Duodenal mucosa (tissue), 2 donors: ENCODE measurements around the gene HERC2.
"Not testable (repeated sequence)": the region's sequence is repeated elsewhere in the genome, so short reads cannot be mapped to it uniquely, and the experiment has no call there.

Experiments used
- H3K27ac ChIP-seq: one replicate; pipeline ENCODE4 v1.7.0; 2013; ENCODE audit warnings: low read depth, low read length
- H3K27me3 ChIP-seq, 2 donors: one replicate each; pipeline ENCODE4 v1.7.0; 2013; ENCODE audit warnings: low read length in 2 of 2, control low read depth in 1 of 2; ENCODE audit not compliant: insufficient read depth in 2 of 2, control insufficient read depth in 1 of 2
- H3K36me3 ChIP-seq, 2 donors: one replicate each; pipeline ENCODE4 v1.7.0; 2013; ENCODE audit warnings: low read length in 2 of 2, control low read depth in 1 of 2; ENCODE audit not compliant: insufficient read depth in 2 of 2, control insufficient read depth in 1 of 2
- H3K4me1 ChIP-seq, 2 donors: one replicate each; pipeline ENCODE4 v1.7.0; 2013; ENCODE audit warnings: low read length in 2 of 2, control low read depth in 1 of 2; ENCODE audit not compliant: insufficient read depth in 2 of 2, control insufficient read depth in 1 of 2
- H3K4me3 ChIP-seq, 2 donors: one replicate each; pipeline ENCODE4 v1.7.0; 2013; ENCODE audit warnings: low read length in 2 of 2, low read depth in 1 of 2
- H3K9ac ChIP-seq, 2 donors: one replicate each; pipeline ENCODE4 v1.7.0; 2013; ENCODE audit warnings: low read length in 2 of 2, low read depth in 1 of 2
- H3K9me3 ChIP-seq, 2 donors: one replicate each; pipeline ENCODE4 v1.7.0; 2013; ENCODE audit warnings: low read length in 2 of 2, control low read depth in 1 of 2; ENCODE audit not compliant: control insufficient read depth in 1 of 2

HERC2 gene

DNA sequence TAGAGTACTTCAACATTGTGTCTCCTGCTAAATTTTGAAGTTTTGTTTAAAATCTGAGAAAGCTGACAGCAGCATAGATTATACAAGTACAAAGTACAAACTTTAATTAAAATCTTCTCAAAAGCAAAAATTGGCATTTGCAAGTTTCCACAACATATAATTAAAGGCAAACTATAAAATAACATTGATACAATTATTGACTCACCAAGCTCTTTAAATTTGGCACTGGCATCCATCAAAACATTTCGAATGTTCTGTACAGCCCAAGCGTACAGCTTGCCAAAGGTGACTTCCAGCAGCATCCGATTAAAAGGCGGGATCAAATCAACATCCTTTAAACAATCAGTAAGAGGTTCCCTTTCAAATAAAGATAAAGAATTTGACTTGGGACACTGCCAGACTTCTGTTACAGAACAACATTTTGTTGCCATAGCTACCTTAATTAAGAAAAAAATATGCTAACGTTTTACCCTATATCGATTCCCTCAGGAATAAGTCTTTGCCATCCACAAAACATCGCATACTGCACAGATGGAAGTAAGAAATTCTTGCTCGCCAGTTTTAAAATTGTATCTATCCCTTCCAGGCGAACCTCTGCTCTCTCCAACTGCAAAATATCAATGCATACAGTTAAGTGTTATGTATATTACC, 92.9 kb downstream of the HERC2 start:
- H3K27ac ChIP-seq, H3K27me3 ChIP-seq, H3K9ac ChIP-seq, H3K4me3 ChIP-seq, H3K4me1 ChIP-seq, H3K9me3 ChIP-seq: not testable (repeated sequence)
- peaks cover 8 to 18% of the 10 kb centered on the region in 2 donors for H3K36me3 ChIP-seq

DNA sequence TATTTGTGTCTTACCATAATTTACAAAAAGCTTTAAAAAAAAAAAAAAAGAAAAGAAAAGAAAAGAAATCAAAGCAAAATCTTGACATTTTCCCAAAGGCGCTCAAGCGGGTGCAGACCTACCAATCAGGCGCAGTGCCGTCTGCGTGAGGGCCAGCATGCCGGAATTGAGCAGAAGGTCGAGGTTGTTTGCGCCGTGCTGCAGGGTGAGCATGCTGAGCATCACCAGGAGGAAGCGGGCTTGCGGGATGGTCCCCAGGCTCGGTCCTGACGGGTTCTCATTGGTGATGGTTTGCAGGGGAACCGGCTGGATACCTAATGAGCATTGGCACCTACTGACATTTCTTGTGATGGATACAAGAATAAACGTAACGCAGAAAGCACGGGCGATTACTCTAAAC, 93.9 kb downstream of the HERC2 start:
- Histone ChIP-seq H3K4me3 (no peak overlapping the region), H3K9me3 (no peaks in the 10 kb centered on the region), H3K4me1 (no peaks in the 10 kb centered on the region), H3K9ac (no peak overlapping the region), H3K27me3 (no peaks in the 10 kb centered on the region), H3K27ac (no peak overlapping the region), H3K36me3 (peaks cover 8 to 15% of the 10 kb centered on the region in 2 donors)

DNA sequence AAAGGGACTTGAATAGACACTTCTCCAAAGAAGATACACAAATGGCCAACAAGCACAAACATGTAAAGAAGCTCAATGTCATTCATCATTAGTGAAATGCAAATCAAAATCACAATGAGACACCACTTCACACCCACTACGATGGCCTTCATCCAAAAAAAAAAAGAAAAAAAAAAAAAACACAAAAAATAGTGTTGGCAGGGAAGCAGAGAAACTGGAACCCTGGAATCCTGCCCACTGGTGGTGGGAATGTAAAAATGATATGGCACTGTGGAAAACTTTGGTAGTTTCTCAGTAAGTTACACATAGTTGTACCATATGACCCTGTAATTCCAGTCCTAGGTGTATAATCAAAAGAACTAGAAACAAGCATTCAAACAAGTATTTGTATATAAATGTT, 94.7 kb downstream of the HERC2 start:
- H3K4me1 ChIP-seq, H3K9me3 ChIP-seq, H3K27ac ChIP-seq, H3K9ac ChIP-seq, H3K4me3 ChIP-seq, H3K27me3 ChIP-seq: not testable (repeated sequence)
- H3K36me3 ChIP-seq: peaks cover 8 to 15% of the 10 kb centered on the region in 2 donors

DNA sequence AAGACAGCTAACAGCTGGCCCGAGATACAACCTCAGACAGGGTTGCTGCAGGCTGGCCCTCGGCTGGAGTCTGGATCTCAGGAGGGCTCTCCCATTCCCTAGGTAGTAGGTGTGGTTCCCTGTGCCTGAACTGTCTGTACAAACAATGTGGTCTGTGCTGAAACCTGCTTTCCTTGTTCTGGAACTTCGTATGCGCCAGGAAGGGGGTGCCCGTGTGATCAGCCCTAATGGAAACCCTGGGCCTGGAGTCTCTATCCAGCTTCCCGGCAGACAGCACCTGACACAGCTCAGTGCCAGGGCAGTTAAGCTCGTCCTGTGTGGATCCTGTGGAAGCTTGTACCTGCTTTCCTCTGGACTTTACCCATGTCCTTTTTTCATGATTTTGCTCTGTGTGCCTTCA, 99.4 kb downstream of the HERC2 start:
- not testable (repeated sequence) for H3K27ac ChIP-seq, H3K4me1 ChIP-seq, H3K9ac ChIP-seq, H3K4me3 ChIP-seq, H3K9me3 ChIP-seq, H3K27me3 ChIP-seq
- peaks cover 9 to 31% of the 10 kb centered on the region in 2 donors for H3K36me3 ChIP-seq

DNA sequence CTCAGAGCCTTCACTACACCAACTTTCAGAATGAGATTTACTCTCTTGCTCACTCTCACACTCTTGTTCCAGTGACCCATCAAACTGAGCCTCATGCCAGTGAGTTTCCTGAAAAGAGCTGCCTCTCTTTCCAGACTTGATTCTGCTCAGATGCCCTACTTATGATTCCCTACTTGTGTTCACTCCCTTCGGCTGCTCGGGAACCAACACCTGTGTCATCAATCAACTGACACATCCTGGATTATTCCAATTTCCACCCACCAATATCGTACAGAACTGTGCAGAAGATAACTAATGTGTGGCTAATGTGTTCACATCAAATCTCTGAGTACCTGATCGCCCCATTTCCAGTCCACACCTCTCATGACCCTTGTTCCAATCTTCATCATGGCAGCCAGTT, 100.3 kb downstream of the HERC2 start:
- H3K9ac ChIP-seq, H3K4me3 ChIP-seq, H3K9me3 ChIP-seq, H3K27me3 ChIP-seq, H3K4me1 ChIP-seq, H3K27ac ChIP-seq: not testable (repeated sequence)
- H3K36me3 ChIP-seq: peaks cover 9 to 37% of the 10 kb centered on the region in 2 donors

DNA sequence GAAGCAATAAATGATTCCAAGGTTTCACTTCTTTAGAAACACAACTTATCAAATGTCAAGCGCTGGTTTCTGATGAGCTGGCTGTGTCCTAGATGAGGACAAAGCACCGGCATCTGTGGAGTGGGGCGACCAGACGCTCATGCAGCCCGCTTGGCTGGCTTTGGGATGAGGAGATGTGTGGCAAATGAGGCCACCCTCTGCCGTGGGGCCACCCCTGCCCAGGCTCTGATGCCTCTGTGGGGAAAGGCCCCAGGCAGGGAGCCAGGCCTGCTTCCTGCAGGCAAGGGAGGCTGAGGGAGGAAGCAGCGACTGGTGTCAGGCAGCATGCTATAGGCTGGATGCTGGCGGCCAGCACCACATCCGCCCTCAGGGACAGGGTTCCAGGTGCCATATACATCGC, 102.9 kb downstream of the HERC2 start:
- no peaks in the 10 kb centered on the region for H3K27me3 ChIP-seq
- peaks cover 9 to 42% of the 10 kb centered on the region in 2 donors for H3K36me3 ChIP-seq
- H3K9me3 ChIP-seq: no peaks in the 10 kb centered on the region
- H3K4me3 ChIP-seq: no peak overlapping the region
- no peaks in the 10 kb centered on the region for H3K4me1 ChIP-seq
- no peak overlapping the region for H3K27ac ChIP-seq
- no peak overlapping the region for H3K9ac ChIP-seq

DNA sequence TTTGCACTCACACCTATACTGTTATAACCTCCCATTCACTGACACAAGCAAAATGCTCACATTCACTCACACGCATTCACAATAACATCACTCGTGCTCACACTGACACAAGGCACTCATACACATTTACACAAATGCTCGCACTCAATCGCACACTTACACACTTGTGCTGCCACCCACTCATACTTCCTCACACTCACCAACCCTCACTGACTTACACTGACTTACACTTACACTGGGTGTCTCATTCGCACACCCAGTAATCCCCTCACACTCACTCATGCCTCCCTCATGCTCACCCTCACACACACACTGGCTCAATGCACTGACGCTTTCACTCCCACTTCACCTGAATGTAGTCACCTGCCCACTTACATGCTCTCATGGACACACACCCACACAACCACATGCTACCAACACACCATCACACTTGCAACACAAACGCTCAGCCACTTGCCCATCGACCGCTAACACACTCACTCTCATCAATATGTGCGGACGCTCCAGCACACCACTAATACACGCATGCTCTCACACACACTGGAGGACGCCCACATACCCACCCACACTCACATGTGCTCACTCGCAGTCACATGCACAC, 104.9 kb downstream of the HERC2 start:
- H3K4me3 ChIP-seq, H3K9me3 ChIP-seq, H3K27ac ChIP-seq, H3K9ac ChIP-seq, H3K4me1 ChIP-seq, H3K27me3 ChIP-seq: not testable (repeated sequence)
- H3K36me3 ChIP-seq: peaks cover 9 to 45% of the 10 kb centered on the region in 2 donors

DNA sequence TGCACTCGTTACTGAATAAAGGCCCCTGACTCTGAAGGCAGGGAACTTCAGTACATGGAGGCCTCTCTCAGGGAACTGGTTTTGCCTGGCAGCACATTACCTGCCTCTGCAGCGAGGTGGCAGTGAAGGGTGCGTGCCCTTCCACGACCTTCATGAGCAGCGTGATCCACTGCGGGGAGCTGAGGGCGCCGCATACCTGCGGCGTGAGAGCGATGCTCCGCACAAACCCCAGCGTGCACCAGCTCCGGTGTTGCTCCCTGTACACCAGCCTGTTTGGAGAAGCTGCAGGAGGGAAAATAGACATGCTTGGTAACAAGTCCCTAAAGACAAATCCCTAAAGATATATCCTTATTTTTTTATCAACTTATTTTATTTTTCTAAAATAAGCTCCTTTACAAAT, 106.5 kb downstream of the HERC2 start:
- H3K36me3 ChIP-seq: peaks cover 9 to 44% of the 10 kb centered on the region in 2 donors
- H3K27ac ChIP-seq, H3K27me3 ChIP-seq, H3K9ac ChIP-seq, H3K9me3 ChIP-seq, H3K4me1 ChIP-seq, H3K4me3 ChIP-seq: not testable (repeated sequence)

DNA sequence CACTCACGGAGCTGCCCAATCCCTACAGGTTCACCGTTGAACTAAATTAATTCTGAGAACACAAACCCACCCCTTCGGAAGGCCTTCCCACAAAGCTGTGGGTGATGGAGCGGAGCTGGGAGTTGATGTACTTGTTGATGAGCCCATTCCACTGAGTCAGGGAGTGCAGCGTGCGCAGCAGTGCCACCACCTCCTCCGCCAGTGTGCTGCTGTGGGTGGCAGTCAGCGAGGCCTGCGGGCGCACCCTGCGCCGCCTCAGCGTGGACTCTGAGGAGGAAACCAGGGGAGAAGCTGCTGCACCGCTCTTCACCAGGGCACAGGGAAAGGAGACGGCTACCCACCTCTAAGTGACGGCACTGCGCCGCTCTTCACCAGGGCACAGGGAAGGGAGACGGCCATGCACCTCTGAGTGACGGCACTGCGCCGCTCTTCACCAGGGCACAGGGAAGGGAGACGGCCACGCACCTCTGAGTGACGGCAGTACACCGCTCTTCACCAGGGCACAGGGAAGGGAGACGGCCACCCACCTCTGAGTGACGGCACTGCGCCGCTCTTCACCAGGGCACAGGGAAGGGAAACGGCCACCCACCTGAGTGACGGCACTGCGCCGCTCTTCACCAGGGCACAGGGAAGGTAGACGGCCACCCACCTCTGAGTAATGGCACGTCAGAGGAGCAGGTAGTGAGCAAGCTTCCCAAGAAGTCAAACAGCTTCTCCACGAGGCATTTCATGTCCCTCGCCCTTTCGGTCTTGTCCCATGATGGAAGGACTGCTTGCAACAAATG, 107.8 kb downstream of the HERC2 start:
- H3K4me1 ChIP-seq, H3K4me3 ChIP-seq, H3K27ac ChIP-seq, H3K27me3 ChIP-seq, H3K9me3 ChIP-seq, H3K9ac ChIP-seq: not testable (repeated sequence)
- peaks cover 6 to 35% of the 10 kb centered on the region in 2 donors for H3K36me3 ChIP-seq

DNA sequence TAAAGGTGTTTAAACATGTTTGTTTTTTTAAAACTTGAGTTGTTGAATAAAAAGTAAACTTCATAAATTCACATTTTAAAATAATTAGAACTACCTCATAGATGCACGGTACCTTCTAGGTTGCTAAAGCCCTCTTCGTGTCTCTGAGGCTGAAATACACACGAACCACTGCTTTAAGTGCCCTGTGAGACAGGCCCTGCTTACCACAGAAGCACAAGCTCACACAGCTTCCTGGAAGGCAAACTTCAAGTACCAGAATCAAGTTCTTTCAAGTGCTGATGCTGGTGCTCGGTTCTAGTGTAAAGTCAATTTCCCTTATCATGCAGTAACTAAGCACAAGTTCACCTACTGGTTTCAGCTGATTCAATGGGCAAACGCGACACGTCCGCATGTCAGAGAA, 108.6 kb downstream of the HERC2 start:
- not testable (repeated sequence) for H3K4me1 ChIP-seq, H3K27ac ChIP-seq, H3K4me3 ChIP-seq, H3K9ac ChIP-seq, H3K9me3 ChIP-seq, H3K27me3 ChIP-seq
- peaks cover 0 to 30% of the 10 kb centered on the region in 2 donors for H3K36me3 ChIP-seq
